NCI-H1105 (cell line): Measurements from ENCODE around the gene PRKAR1B.
"Not testable (repeated sequence)": the region's sequence is repeated elsewhere in the genome, so short reads cannot be mapped to it uniquely, and the experiment has no call there.

ENCODE experiments used
- DNase-seq: peaks from one replicate; lab custom pipeline; 2025; lab: John Stamatoyannopoulos, UW

PRKAR1B gene

DNA sequence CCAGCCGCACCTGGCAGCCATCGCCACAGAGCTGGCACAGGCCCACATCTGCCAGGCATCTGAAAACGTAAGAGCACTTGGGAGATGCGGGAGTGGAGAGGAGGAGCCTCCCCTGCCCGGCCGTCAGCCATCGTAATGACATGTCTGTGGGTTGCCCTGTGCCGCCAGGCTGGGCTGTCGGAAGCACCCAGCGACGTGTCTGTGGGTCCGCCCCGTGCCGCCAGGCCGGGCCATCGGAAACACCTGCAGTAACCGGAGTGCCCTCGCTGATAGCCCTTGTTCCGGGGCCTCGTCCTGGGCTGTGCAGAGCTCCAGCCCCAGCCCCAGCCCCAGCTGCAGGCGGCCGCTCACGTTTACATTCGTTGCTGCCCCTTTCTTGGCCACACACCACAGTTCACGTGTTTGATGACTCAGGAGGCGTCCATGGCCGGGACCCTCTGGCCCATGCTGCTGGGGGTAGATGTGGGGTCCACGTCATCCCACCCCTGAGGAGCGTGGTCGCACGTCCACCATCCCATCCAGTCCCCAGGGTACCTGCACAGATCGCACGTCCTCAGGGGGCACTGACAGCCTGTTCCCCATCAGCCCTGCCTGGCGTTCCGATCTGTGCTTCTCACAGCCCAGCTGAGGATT is 30.0 kb upstream of the PRKAR1B start:
- no peak for DNase-seq

DNA sequence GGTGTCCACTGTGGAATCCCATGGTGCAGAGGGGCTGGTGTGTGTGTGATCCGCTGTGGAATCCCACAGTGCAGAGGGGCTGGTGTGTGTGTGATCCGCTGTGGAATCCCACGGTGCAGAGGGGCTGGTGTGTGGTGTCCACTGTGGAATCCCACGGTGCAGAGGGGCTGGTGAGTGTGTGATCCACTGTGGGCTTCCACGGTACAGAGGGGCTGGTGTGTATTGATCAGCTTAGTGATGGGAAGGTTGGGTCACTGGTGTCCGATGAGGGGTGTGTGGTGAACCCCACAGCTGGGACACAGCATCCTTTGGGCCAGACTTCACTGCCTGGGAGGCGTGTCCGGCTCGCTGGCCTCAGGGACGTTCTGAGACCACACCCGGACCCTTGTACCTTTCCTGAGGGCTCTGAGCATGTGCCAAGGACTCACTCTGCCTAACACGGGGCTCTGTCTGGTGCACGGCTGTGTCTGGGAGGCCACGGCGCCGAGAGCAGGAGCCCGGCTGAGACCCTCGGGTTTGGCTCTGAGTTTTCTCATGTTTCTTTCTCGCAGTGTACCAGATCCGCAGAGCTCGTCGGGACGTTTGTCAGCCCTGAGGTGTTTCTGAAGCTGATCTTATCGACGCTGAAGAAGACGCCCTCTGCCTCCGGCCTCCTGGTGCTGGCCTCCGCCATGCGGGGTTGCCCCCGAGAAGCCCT is 29.3 kb upstream of the PRKAR1B start:
- DNase-seq, result no peak

- no peak for DNase-seq
Measured at GRCh38 chr7:755413-755805, 28.3 kb upstream of the PRKAR1B start.

GRCh38 chr7:754531-755412 is 27.7 kb upstream of the PRKAR1B start:
- no peak for DNase-seq

DNA sequence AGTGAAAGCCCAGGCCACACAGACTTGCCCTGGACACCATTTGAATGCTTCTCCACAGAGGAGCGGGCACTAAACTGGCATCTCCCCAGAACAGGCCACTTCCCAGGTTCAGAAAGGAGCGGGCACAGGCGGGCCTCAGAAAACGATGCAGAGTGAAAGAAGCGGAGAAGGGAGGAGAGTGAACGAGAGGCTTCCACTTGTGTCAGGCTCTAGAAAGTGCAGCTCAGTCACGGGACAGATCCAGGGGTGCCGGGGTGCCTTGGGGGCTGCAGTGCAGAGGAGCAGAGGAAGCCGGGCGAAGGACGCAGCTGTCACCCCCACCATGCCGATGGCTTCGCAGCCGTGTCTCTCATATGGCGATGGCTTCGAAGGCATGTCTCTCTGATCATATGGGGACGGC is 26.1 kb upstream of the PRKAR1B start:
- no peak for DNase-seq

- not testable (repeated sequence) for DNase-seq
Measured at GRCh38 chr7:752256-752655, 25.2 kb upstream of the PRKAR1B start.

- no peak for DNase-seq
Measured at GRCh38 chr7:751826-752225, 24.7 kb upstream of the PRKAR1B start.

DNA sequence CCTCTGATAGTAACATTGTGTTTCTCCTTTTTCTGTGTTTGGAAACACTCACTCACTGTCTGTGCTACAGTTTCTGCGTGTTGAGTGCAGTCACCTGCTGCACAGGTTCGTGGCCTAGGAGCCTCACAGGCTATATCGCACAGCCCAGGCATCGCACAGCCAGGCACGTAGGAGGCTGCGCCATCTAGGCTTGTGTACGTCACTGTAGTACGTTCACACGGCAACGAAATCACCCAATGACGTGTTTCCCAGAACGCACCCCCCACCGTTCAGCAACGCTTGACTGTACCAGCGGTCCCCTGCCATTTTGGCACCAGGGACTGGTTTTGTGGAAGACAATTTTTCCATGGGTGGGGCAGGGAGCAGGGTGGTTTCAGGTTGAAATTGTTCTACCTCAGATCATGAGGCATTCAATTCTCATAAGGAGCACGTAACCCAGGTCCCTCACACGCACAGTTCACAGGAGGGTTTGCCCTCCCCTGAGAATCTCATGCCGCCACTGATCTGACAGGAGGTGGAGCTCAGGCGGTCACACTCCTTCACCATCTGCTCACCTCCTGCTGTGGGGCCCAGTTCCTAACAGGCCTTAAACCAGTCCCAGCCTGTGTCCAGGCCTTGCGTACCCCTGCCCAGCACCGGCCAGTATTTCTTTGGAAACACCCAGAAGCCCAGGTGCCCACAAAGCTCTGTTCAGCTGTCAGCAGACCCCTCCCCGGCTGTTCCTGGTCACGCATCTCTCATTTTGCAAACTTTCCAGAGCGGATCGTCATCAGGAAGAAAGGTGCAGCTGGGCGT is 23.2 kb upstream of the PRKAR1B start:
- DNase-seq, result no peak

DNA sequence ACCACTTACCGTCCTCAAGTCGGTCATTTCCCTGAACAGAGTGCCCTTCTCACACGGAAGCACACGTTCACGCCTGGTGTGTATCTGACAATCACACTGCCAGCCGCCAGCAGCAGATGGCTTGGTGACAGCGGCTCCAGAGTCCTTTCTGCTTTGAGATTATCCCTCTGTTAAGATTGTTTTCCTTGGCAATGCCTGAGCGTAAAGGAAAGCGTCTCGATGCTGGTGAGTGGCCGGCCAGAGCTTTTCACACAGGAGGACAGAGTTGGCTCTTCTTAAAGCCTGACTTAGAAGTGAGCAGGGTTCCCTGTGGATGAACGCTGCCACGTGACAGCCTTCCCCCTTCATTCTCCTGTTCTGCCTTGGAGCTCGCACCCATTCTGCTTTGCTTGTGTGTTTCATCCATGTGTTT is 22.1 kb upstream of the PRKAR1B start:
- no peak for DNase-seq

- DNase-seq, result no peak
Measured at GRCh38 chr7:748446-748845, 21.4 kb upstream of the PRKAR1B start.

- DNase-seq, result no peak
Measured at GRCh38 chr7:747186-747585, 20.1 kb upstream of the PRKAR1B start.

DNA sequence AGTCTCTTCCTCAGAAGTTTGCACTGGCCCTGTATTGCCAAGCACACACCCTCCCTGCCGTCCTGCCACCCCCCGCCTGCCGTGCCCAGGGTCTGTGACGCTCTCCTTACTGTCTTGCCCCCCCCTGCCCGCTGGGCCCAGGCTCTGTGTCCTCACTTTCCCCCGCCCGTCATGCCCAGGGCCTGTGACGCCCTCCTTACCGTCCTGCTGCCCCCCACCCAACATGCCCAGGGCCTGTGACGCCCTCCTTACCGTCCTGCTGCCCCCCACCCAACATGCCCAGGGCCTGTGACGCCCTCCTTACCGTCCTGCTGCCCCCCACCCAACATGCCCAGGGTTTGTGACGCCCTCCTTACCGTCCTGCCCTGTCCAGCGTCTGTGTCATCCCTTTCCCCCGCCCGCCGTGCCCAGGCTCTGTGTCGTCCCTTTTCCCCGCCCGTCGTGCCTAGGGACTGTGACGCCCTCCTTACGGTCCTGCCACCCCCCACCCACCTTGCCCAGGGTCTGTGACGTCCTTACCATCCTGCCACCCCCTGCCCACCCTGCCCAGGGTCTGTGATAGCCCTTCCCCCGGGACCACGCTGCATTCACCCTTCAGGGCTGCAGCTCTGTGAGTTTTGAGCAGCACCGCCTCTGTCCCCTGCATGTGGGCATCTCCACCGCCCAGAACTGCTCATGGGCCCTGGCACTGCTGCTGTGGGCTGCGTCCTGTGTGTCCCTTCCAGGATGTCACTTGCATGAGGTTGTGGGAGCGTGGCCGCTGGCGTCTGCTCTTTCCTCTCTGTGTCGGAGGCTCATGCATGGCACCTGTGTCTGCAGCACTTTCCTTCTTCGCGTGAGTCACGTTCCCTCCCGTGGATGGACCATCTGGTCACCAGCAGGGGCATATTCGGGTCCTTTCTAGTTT is 19.3 kb upstream of the PRKAR1B start:
- no peak for DNase-seq

- DNase-seq, result no peak
Measured at GRCh38 chr7:745431-746154, 18.5 kb upstream of the PRKAR1B start.

DNA sequence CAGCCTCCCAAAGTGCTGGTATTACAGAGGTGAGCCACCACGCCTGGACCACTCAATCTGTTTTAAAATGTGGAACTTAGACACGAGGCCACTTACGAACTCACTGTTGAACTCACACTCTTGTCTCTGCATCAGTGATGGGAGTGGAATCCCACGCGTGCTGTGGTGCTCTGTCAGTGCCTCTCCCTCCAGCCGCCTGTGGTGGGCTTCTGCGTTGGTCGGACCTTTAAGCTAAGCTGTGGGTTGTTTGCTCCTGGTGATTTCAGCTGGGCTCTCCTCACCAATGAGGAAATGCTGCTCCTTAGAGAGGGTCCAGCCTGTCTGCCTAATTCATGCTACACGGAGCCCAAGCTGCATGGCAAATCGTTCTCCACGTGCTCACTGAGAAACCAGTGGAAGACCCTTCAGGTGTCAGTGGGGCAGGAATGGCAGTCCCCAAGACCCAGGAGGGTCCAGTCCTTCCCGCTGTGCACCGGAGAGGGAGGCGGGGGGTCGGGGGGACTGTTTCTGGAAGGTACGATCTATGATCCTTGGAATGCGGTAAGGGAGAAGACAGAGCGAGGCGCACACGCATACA is 17.9 kb upstream of the PRKAR1B start:
- DNase-seq, result no peak

GRCh38 chr7:744128-744520 is 17.0 kb upstream of the PRKAR1B start:
- DNase-seq, result not testable (repeated sequence)

- DNase-seq, result not testable (repeated sequence)
Measured at GRCh38 chr7:743341-744127, 16.5 kb upstream of the PRKAR1B start.

DNA sequence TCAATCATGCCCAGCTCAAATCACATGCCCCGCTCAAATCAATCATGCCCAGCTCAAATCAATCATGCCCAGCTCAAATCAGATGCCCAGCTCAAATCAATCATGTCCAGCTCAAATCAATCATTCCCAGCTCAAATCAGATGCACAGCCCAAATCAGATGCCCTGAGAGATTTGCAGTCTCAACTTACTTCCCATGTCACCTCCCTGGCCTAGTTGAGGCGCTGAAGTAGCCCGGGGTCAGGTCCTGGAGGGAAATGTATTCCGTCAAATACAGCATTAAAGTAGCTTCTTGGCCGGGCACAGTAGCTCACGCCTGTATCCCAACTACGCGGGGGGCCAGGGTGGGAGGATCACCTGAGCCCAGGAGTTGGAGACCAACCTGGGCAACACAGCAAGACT is 15.7 kb upstream of the PRKAR1B start:
- DNase-seq, result no peak

DNA sequence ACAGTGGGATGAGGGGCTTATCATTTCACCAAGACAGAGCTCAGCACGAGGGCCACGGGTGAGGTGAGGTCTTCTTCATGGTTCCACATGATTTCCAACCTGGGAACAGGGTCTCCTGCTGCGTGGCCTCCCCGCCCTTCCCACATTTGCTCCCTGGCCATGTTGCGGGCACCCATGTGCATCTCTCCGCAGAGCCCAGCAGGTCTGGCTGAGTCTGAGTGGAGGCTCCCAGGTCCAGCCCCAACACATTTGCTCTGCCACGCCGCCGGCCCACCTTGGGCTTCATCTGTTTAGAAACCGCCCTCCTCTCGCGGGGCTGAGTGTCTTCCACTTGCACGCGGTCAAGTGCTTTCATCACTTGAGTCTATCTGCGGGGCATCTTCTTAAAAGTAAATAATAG is 14.8 kb upstream of the PRKAR1B start:
- no peak for DNase-seq

GRCh38 chr7:741191-741671 is 14.2 kb upstream of the PRKAR1B start:
- no peak for DNase-seq
